Spinal cord (tissue), 10 donors: Measurements from ENCODE around the gene ZNF281. TPM values are rescaled to one million over a fixed set of nuclear protein-coding genes. Genes with fewer than 3 reads are reported as not detected.

Experiments used
- DNase-seq, 6 donors: peaks; one replicate each; pipeline versions ENCODE4 v3.0.0 to v3.0.0-alpha.2; 2013 to 2015; ENCODE audit warnings: low spot score in 6 of 6, low read depth in 4 of 6
- H3K27ac ChIP-seq: one replicate; pipeline ENCODE4 v1.5.1; 2013; ENCODE audit warnings: low read depth, low read length, control low read depth
- H3K27me3 ChIP-seq: one replicate; pipeline ENCODE4 v1.6.1; 2013; ENCODE audit warnings: low read length; ENCODE audit not compliant: control insufficient read depth, insufficient read depth
- H3K36me3 ChIP-seq: one replicate; pipeline ENCODE4 v1.6.1; 2013; ENCODE audit warnings: low read length; ENCODE audit not compliant: control insufficient read depth, insufficient read depth
- H3K4me1 ChIP-seq: one replicate; pipeline ENCODE4 v1.6.1; 2013; ENCODE audit warnings: low read length; ENCODE audit not compliant: control insufficient read depth, insufficient read depth
- H3K4me3 ChIP-seq: one replicate; pipeline ENCODE4 v1.5.1; 2013; ENCODE audit warnings: low read depth, low read length, control low read depth
- H3K9me3 ChIP-seq: one replicate; pipeline ENCODE4 v1.6.1; 2013; ENCODE audit warnings: low read length; ENCODE audit not compliant: control insufficient read depth, insufficient read depth
- WGBS: methylation state at CpG from one replicate; pipeline ENCODE4 v1.1.5; 2013; ENCODE audit warnings: missing lambda C conversion rate; ENCODE audit not compliant: insufficient coverage; 5-methylcytosine and 5-hydroxymethylcytosine counted together
- polyA plus RNA-seq, 2 donors: library from polyadenylated mRNA; unstranded; fragments of 120-200 nt; gene quantifications; one replicate each; pipeline ENCODE4 v1.2.1, GENCODE V29; 2013; ENCODE audit not compliant: insufficient read length in 2 of 2
- total RNA-seq, 2 donors: library from RNA; depleted of rRNA in 1 of 2; stranded (reverse); fragments of 120-200 nt in 1 of 2; fragments of >200 nt in 1 of 2; gene quantifications; one replicate each; pipeline versions ENCODE4 v1.2.3 to v1.2.4, GENCODE V29; 2013 to 2014
- donor health status: healthy.

Gene ZNF281
- total and polyA plus RNA-seq, 4 donors = 15.9 to 27.5 (median 20.3) TPM

GRCh38 chr1:200433586-200433985, 23.8 kb upstream of the ZNF281 start:
- Histone ChIP-seq H3K27me3 (no peaks in the 10 kb centered on the region), H3K9me3 (peaks cover 1% of the 10 kb centered on the region), H3K36me3 (no peaks in the 10 kb centered on the region), H3K4me3 (no peak overlapping the region), H3K4me1 (no peaks in the 10 kb centered on the region), H3K27ac (no peak overlapping the region)
- DNase-seq = no peak
- WGBS = no CpG with 5 or more reads among the region's 1 CpG

GRCh38 chr1:200432586-200432985, 22.8 kb upstream of the ZNF281 start:
- Histone ChIP-seq H3K9me3 (peaks cover 1% of the 10 kb centered on the region), H3K36me3 (no peaks in the 10 kb centered on the region), H3K27ac (no peak overlapping the region), H3K4me3 (no peak overlapping the region), H3K4me1 (no peaks in the 10 kb centered on the region), H3K27me3 (no peaks in the 10 kb centered on the region)
- no peak for DNase-seq
- no CpG with 5 or more reads among the region's 1 CpG for WGBS

GRCh38 chr1:200429221-200429751, 19.4 kb upstream of the ZNF281 start:
- H3K4me1 ChIP-seq = no peaks in the 10 kb centered on the region
- H3K4me3 ChIP-seq = no peak overlapping the region
- WGBS = no CpG with 5 or more reads among the region's 2 CpGs
- no peak for DNase-seq
- H3K9me3 ChIP-seq = peaks cover 1% of the 10 kb centered on the region
- H3K36me3 ChIP-seq = no peaks in the 10 kb centered on the region
- no peak overlapping the region for H3K27ac ChIP-seq
- H3K27me3 ChIP-seq = no peaks in the 10 kb centered on the region

GRCh38 chr1:200428482-200429205, 18.8 kb upstream of the ZNF281 start:
- no peak for DNase-seq
- Histone ChIP-seq H3K4me3 (no peak overlapping the region), H3K4me1 (no peaks in the 10 kb centered on the region), H3K36me3 (no peaks in the 10 kb centered on the region), H3K9me3 (no peaks in the 10 kb centered on the region), H3K27ac (no peak overlapping the region), H3K27me3 (no peaks in the 10 kb centered on the region)
- WGBS = 100% methylated on average over 1 of the region's 4 CpGs

- Histone ChIP-seq H3K27ac (no peak overlapping the region), H3K36me3 (no peaks in the 10 kb centered on the region), H3K27me3 (no peaks in the 10 kb centered on the region), H3K4me3 (no peak overlapping the region), H3K9me3 (no peaks in the 10 kb centered on the region), H3K4me1 (no peaks in the 10 kb centered on the region)
- DNase-seq = no peak
- whole genome bisulfite sequencing = 86% methylated on average over 1 of the region's 5 CpGs
Measured at GRCh38 chr1:200427744-200428143, 17.9 kb upstream of the ZNF281 start.

- Histone ChIP-seq H3K27me3 (no peaks in the 10 kb centered on the region), H3K36me3 (no peaks in the 10 kb centered on the region), H3K9me3 (no peaks in the 10 kb centered on the region), H3K27ac (no peak overlapping the region), H3K4me1 (no peaks in the 10 kb centered on the region), H3K4me3 (no peak overlapping the region)
- WGBS = no CpG with 5 or more reads among the region's 2 CpGs
- no peak for DNase-seq
Measured at GRCh38 chr1:200426196-200426595, 16.4 kb upstream of the ZNF281 start.

- no peak overlapping the region for H3K4me3 ChIP-seq
- no peak for DNase-seq
- no peaks in the 10 kb centered on the region for H3K4me1 ChIP-seq
- no peak overlapping the region for H3K27ac ChIP-seq
- H3K27me3 ChIP-seq = no peaks in the 10 kb centered on the region
- no peaks in the 10 kb centered on the region for H3K36me3 ChIP-seq
- H3K9me3 ChIP-seq = no peaks in the 10 kb centered on the region
- 71% methylated on average over 1 of the region's 6 CpGs for WGBS
Measured at GRCh38 chr1:200423235-200423634, 13.4 kb upstream of the ZNF281 start.

- Histone ChIP-seq H3K27ac (no peak overlapping the region), H3K4me3 (no peak overlapping the region), H3K4me1 (no peaks in the 10 kb centered on the region), H3K27me3 (no peaks in the 10 kb centered on the region), H3K9me3 (peaks cover 2% of the 10 kb centered on the region), H3K36me3 (no peaks in the 10 kb centered on the region)
- no peak for DNase-seq
- WGBS = 100% methylated on average over 3 of the region's 3 CpGs
Measured at GRCh38 chr1:200422211-200422610, 12.4 kb upstream of the ZNF281 start.

GRCh38 chr1:200415789-200416593, 6.2 kb upstream of the ZNF281 start:
- no peaks in the 10 kb centered on the region for H3K4me1 ChIP-seq
- no CpG with 5 or more reads among the region's 2 CpGs for WGBS
- DNase-seq = peak in 1 of 6 donors; percentile 17
- H3K9me3 ChIP-seq = peaks cover 2% of the 10 kb centered on the region
- H3K27ac ChIP-seq = no peak overlapping the region
- H3K27me3 ChIP-seq = peaks cover 4% of the 10 kb centered on the region
- no peak overlapping the region for H3K4me3 ChIP-seq
- no peaks in the 10 kb centered on the region for H3K36me3 ChIP-seq
